Epithelial cell of esophagus (primary cell): ENCODE data around the gene PDE8A.

Experiments
- DNase-seq: peaks from one replicate; pipeline ENCODE4 v3.0.0; 2010; ENCODE audit warnings: low read depth
- H3K4me3 ChIP-seq: 2 replicates; pipeline ENCODE4 v1.5.1; 2011; ENCODE audit warnings: mild to moderate bottlenecking, low read length, control low read depth
- TF ChIP-seq, protein P1 (sequence below): IDR thresholded peaks from 2 replicates; pipeline ENCODE4 v1.5.1; 2011; ENCODE audit warnings: low read depth, mild to moderate bottlenecking, low read length, control low read depth, inconsistent platforms; ENCODE audit not compliant: insufficient read depth; ENCODE audit errors: missing control alignments

Gene PDE8A

DNA sequence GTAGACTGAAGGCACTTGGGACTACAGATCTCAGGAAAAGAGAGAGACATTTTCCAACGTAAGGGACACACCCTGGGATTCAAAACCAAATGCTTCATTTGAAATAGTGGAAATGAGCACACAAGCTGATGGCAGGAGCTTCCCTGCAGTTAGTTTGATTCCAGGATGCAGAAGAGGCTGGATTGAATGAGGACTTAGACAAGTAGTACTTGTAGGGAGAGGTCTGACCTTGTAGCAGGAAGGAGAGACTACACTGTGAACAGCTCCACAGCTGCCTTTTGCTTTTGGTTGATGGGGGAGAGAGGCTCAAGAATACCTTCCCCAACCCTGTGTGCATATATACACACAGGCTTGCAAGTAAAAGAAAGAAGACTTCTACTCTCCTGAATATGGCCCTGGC, 51.5 kb downstream of the PDE8A start:
- TF ChIP-seq, protein P1, sequence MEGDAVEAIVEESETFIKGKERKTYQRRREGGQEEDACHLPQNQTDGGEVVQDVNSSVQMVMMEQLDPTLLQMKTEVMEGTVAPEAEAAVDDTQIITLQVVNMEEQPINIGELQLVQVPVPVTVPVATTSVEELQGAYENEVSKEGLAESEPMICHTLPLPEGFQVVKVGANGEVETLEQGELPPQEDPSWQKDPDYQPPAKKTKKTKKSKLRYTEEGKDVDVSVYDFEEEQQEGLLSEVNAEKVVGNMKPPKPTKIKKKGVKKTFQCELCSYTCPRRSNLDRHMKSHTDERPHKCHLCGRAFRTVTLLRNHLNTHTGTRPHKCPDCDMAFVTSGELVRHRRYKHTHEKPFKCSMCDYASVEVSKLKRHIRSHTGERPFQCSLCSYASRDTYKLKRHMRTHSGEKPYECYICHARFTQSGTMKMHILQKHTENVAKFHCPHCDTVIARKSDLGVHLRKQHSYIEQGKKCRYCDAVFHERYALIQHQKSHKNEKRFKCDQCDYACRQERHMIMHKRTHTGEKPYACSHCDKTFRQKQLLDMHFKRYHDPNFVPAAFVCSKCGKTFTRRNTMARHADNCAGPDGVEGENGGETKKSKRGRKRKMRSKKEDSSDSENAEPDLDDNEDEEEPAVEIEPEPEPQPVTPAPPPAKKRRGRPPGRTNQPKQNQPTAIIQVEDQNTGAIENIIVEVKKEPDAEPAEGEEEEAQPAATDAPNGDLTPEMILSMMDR, result no peak
- H3K4me3 ChIP-seq, result no peak overlapping the region
- DNase-seq, result no peak

DNA sequence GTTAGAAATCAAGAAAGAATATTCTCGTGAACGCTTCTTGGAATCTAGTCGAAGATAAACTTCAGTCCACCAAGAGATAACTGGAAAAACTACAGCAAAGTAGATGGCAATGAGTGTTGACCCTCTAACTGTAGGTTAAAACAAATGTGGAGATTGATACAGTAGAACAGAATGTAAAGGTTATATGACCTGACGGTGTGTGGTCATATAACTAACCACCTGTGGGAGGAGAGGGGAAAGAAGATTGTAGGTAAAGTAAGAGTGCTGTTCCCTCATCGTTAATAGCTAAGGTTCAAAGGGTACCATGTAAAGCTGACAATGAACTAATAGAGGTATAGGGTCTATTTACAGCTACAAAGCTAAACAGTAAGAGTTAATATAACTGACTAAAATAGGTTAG, 52.6 kb downstream of the PDE8A start:
- TF ChIP-seq, protein P1, result no peak
- H3K4me3 ChIP-seq, result no peak overlapping the region
- DNase-seq, result no peak

DNA sequence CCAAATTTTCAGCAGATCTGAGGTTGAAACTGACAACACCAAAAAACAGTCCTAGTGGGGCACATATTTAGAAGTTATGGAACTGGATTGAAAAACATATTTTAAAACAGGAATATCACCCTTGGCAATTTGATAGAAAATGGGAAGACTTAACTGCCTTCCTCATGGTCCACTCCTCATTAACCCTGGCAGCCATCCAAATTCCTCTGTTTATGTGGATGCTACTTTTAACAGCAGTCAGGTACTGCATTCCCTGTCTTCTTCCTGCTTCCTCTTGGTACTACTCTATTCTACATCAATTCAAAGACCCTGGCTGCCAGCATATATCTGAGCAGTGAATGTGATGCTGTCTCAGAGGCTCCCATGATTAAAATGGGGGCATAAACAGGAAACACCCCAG, 54.3 kb downstream of the PDE8A start:
- no peak for DNase-seq
- no peak overlapping the region for H3K4me3 ChIP-seq
- TF ChIP-seq, protein P1, result no peak

DNA sequence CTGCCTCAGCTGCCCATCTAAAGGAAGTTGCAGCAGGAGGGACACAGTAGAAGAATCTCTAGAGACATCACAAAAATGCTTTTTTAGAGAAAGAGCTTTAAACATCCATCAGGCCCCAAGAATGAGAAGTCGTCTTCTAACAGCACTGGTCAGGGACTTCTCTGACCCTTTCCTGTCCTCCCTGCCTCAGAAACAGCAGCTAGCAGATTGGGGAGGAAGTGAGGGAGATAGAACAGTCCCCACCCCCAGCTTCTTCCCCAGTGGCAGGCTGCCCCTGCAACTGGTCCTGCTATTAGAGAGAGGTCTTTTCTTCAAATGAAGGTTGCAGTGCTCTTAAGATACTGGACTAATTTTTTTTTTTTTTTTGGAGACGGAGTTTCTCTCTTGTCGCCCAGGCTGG, 55.1 kb downstream of the PDE8A start:
- DNase-seq, result no peak
- H3K4me3 ChIP-seq, result no peak overlapping the region
- TF ChIP-seq, protein P1, result no peak

DNA sequence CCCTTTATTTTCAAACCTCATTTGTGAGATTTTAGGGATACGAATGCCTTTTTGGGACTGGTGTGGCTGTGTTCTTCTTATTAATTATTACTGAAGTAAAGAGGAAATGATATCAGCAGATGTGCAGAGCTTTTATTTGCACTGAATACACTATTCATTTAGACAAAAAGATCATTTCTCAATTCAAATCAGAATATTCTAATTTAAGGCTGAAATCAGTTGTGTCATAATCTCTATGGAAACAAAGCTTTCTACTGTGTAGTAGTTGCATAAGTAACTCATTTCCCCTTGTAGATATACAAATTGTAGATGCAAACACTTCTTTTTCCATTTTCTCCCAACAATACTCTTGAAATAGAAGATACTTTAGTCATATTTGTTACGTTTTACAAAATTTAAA, 56.0 kb downstream of the PDE8A start:
- no peak for DNase-seq
- TF ChIP-seq, protein P1, result no peak
- no peak overlapping the region for H3K4me3 ChIP-seq

DNA sequence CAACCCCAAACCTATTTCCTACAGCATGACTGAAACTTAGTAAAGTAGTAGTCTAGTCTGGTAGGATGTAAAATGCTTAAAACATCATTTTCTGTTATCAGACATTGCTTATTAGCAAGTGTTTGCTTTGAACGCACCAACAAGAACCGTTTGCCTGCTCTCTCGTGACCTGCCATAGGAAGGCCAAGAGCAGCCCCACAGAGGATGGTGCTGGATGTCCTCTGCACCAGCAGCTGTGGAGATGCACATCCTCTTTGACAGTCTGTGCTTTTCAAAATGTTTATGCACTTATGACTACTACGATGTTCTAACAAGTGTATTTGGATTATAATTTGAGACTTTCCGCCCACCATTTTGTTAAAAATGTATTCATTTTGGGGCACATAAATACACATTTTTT, 59.6 kb downstream of the PDE8A start:
- no peak overlapping the region for H3K4me3 ChIP-seq
- no peak for DNase-seq
- TF ChIP-seq, protein P1, result no peak

DNA sequence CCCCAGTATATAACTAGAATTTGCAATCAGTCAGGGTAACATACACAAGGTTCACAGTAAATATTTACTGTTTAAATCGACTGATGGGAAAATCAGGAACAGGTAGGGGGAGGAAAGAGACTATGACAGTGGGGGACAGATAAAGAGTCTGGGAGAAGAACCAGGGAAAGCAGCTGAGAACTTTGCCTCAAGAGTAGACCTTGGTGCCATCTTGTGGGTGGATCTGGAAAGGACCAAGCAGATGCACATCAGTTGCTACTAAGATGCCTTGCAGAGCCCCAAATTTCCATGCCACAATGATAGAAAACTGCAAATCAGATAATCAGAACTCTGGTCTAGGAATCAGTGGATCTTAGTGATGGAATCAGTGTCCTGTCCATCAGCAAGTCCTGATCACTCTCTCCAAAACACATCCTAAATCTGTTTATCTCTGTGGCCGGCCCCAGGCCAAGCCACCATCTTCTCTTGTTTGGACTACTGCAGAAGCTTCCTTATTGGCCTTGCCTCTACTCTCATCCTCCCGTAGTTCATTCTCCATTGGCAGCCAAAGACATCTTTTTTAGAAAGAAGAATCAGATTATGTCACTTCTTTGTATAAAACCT, 62.7 kb downstream of the PDE8A start:
- H3K4me3 ChIP-seq, result no peak overlapping the region
- DNase-seq, result peak; percentile 70
- TF ChIP-seq, protein P1, result peak; percentile 84
